Measurements from ENCODE around the gene SPEN. TPM values are rescaled to one million over a fixed set of nuclear protein-coding genes. Genes with fewer than 3 reads are reported as not detected.
A peak's percentile ranks its signal among the peaks of the same experiment; 100 is the strongest.

SPEN gene
- total and polyA plus RNA-seq, 9 of the 15 experiments (the other 6 are each of a cell fraction or from before 2014, with no cell fraction given): 5.7 to 87.5 (median 27.2) TPM

DNA sequence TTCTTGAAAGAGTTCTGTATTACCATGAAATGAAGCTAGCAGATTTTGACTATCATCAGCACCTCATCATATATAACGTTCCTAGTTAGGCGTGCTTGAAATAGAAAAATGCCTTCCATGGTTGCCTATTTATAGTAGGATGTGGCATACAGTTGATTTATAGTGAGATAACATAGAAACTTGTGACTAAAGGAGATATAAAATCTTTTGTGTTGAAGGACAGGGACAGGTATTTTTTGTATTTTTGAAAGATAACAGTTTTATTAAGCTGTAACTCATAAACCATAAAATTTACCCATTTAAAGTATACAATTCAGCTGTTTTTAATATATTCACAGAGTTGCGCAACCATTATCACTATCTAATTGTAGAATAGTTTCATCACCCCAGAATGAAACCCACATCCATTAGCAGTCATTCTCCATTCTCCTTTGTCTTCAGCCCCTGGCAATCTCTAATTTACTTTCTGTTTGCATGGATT is 19.3 kb downstream of the SPEN start (continued):
- TF ChIP-seq SOX6 (IDR thresholded peaks at IDR 0.05) (peak; percentile 61; the same call in 1 of the 2 replicates), ZC3H11A (IDR thresholded peaks at IDR 0.05; ENCODE audit: low read depth, low read length) (no peak), SMARCC2 (IDR thresholded peaks at IDR 0.05; ENCODE audit: low read depth) (no peak), BCOR (IDR thresholded peaks at IDR 0.05) (no peak)
- TF ChIP-seq, protein P1, sequence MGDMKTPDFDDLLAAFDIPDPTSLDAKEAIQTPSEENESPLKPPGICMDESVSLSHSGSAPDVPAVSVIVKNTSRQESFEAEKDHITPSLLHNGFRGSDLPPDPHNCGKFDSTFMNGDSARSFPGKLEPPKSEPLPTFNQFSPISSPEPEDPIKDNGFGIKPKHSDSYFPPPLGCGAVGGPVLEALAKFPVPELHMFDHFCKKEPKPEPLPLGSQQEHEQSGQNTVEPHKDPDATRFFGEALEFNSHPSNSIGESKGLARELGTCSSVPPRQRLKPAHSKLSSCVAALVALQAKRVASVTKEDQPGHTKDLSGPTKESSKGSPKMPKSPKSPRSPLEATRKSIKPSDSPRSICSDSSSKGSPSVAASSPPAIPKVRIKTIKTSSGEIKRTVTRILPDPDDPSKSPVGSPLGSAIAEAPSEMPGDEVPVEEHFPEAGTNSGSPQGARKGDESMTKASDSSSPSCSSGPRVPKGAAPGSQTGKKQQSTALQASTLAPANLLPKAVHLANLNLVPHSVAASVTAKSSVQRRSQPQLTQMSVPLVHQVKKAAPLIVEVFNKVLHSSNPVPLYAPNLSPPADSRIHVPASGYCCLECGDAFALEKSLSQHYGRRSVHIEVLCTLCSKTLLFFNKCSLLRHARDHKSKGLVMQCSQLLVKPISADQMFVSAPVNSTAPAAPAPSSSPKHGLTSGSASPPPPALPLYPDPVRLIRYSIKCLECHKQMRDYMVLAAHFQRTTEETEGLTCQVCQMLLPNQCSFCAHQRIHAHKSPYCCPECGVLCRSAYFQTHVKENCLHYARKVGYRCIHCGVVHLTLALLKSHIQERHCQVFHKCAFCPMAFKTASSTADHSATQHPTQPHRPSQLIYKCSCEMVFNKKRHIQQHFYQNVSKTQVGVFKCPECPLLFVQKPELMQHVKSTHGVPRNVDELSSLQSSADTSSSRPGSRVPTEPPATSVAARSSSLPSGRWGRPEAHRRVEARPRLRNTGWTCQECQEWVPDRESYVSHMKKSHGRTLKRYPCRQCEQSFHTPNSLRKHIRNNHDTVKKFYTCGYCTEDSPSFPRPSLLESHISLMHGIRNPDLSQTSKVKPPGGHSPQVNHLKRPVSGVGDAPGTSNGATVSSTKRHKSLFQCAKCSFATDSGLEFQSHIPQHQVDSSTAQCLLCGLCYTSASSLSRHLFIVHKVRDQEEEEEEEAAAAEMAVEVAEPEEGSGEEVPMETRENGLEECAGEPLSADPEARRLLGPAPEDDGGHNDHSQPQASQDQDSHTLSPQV (IDR thresholded peaks at IDR 0.05): no peak

DNA sequence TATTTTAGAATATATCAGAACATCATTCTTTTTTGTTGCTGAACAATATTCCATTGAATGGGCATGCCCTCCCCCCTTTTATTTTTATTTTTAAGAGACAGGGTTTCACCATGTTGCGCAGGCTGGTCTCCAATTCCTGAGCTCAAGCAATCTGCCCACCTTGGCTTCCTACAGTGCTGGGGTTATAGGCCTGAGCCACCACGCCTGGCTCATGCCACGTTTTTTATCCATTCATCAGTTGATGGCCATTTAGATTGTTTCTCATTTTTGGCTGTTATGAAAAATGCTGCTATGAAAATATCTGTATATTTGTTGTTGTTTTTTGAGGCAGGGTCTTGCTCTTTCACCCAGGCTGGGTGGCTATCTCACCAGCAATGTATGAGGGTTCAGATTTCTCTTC is 19.8 kb downstream of the SPEN start:
- no TSS peak for BruUV-seq (replicated peaks)
- H3K9ac ChIP-seq (ENCODE audit: insufficient read depth in 1 of 2, low read depth in 2 of 2, low read length in 2 of 2): no peak overlapping the region
- H4K20me1 ChIP-seq (replicated peaks; ENCODE audit: control insufficient read depth, insufficient read depth, low read length): no peaks in the 10 kb centered on the region; the same call in 1 of the 2 replicates
- CTCF ChIA-PET (ENCODE audit: low intra/inter-chr PET ratio): no interaction called here
- H3K9me3 ChIP-seq (replicated peaks; ENCODE audit: control insufficient read depth, insufficient read depth, low read depth, low read length): no peaks in the 10 kb centered on the region
- ATAC-seq (no peak), FAIRE-seq (no peak), DNase-seq (ENCODE audit: extremely low read depth in 1 of 4, low spot score in 3 of 4) (no peak)
- POLR2A ChIA-PET: interaction anchor here (0.6 to 5.5 kb wide), 9 partner anchors 10 to 92 kb away, joined by 3 to 47 read pairs (median 4); partner anchors contain the start of gene SPEN
- H3K36me3 ChIP-seq (ENCODE audit: control insufficient read depth, insufficient read depth, low read length): 0 out of 3 replicates have a peak, but pooled peaks cover 4% of the 10 kb centered on the region
- in situ Hi-C loops (cut with MboI): loop anchor here (25.0 kb wide), 1 partner anchor 995 kb away; no protein-coding TSS in a partner anchor
- WGBS (ENCODE audit: insufficient coverage, low coverage, missing lambda C conversion rate): 69% methylated on average over 3 of the region's 3 CpGs
- H2AFZ ChIP-seq (ENCODE audit: low read depth, low read length): no peak overlapping the region
- H3K4me1 ChIP-seq (replicated peaks in 1 of 2; ENCODE audit: control insufficient read depth in 2 of 2, insufficient read depth in 2 of 2, low read length in 2 of 2): 0 out of 5 replicates have a peak, but pooled peaks cover 0 to 2% of the 10 kb centered on the region in 2 experiments
- no peak for TF ChIP-seq CREM (IDR thresholded peaks at IDR 0.05; ENCODE audit: low read depth)
- peak; percentile 5 for TF ChIP-seq CEBPB (tag; IDR thresholded peaks at IDR 0.05)
- no peak for TF ChIP-seq CEBPG (CRISPR knock-in tag; IDR thresholded peaks at IDR 0.05)
- peak in 1 of 2 experiments; percentile 5; a peak in 1 of 4 replicates for TF ChIP-seq CEBPG (tag; conservative IDR thresholded peaks at IDR 0.05 in 1 of 2, IDR thresholded peaks at IDR 0.05 in 1 of 2)
- H3K4me3 ChIP-seq: no peak overlapping the region
- H3K9me1 ChIP-seq (ENCODE audit: control insufficient read depth, insufficient read depth, low read length): no peaks in the 10 kb centered on the region
- H3K27me3 ChIP-seq (ENCODE audit: control insufficient read depth in 2 of 2, insufficient read depth in 2 of 2, low read length in 2 of 2): no peaks in the 10 kb centered on the region
- no peak overlapping the region for H3K4me2 ChIP-seq (ENCODE audit: insufficient read depth, low read length)
- no peak overlapping the region for H3K27ac ChIP-seq (ENCODE audit: extremely low read depth, low read depth, low read length)
- H3K79me2 ChIP-seq (ENCODE audit: control insufficient read depth, insufficient read depth, low read length): peaks cover 99% of the 10 kb centered on the region
- intact Hi-C loops (cut with micrococcal nuclease): no loop called here

All from K562 (cell line).